GM19468 (cell line): Measurements from ENCODE around the gene BEND4.
"Not testable (repeated sequence)": the region's sequence is repeated elsewhere in the genome, so short reads cannot be mapped to it uniquely, and the experiment has no call there.

Source experiments
- ATAC-seq: cut with Tn5 transposase; IDR thresholded peaks from one replicate; pipeline ENCODE4 v1.9.1; 2021; ENCODE audit warnings: mild to moderate bottlenecking, moderate library complexity, moderate number of reproducible peaks; ENCODE audit not compliant: unreplicated experiment; ENCODE audit errors: extremely low read depth

Gene BEND4

GRCh38 chr4:42152507-42153504 is at the start of gene BEND4:
Gene BEND4 (minus strand): TSS chr4:42152655. CDS start chr4:42152143, 512 bp downstream.
- ATAC-seq = peak; percentile 1

GRCh38 chr4:42197341-42197740 is 44.9 kb upstream of the BEND4 start:
- no peak for ATAC-seq

GRCh38 chr4:42172921-42173320 is 20.5 kb upstream of the BEND4 start:
- ATAC-seq = no peak

- ATAC-seq = no peak
Observed at GRCh38 chr4:42172128-42172790, 19.8 kb upstream of the BEND4 start.

GRCh38 chr4:42167709-42168108 is 15.3 kb upstream of the BEND4 start:
- peak; percentile 99 for ATAC-seq

- ATAC-seq = not testable (repeated sequence)
Observed at GRCh38 chr4:42166186-42166585, 13.7 kb upstream of the BEND4 start.

GRCh38 chr4:42159271-42160001 is 7.0 kb upstream of the BEND4 start:
- no peak for ATAC-seq

GRCh38 chr4:42151568-42152506 is 618 bp downstream of the BEND4 start:
- ATAC-seq = peak; percentile 42

- peak; percentile 15 for ATAC-seq
Observed at GRCh38 chr4:42150653-42151567, 1.5 kb downstream of the BEND4 start.

GRCh38 chr4:42149004-42149403 is 3.5 kb downstream of the BEND4 start:
- peak; percentile 4 for ATAC-seq

GRCh38 chr4:42148425-42148824 is 4.0 kb downstream of the BEND4 start:
- ATAC-seq = no peak

- no peak for ATAC-seq
Observed at GRCh38 chr4:42144028-42144427, 8.4 kb downstream of the BEND4 start.

- no peak for ATAC-seq
Observed at GRCh38 chr4:42142591-42142990, 9.9 kb downstream of the BEND4 start.

- ATAC-seq = no peak
Observed at GRCh38 chr4:42136371-42136770, 16.1 kb downstream of the BEND4 start.

- no peak for ATAC-seq
Observed at GRCh38 chr4:42133006-42133405, 19.4 kb downstream of the BEND4 start.

- ATAC-seq = no peak
Observed at GRCh38 chr4:42132099-42132498, 20.4 kb downstream of the BEND4 start.

- ATAC-seq = no peak
Observed at GRCh38 chr4:42123071-42123644, 29.3 kb downstream of the BEND4 start.

GRCh38 chr4:42122237-42122636 is 30.2 kb downstream of the BEND4 start:
- ATAC-seq = no peak
